GM15510 (cell line): ENCODE data around the gene LMO1.

Source experiments
- POLR2A ChIP-seq: IDR thresholded peaks from 3 replicates; pipeline ENCODE4 v1.6.1; 2011; ENCODE audit warnings: borderline replicate concordance; ENCODE audit not compliant: insufficient read length; ENCODE audit errors: extremely low read depth

LMO1 gene

GRCh38 chr11:8183111-8183510 lies 80.6 kb downstream of the LMO1 start:
- no peak for TF ChIP-seq POLR2A

- TF ChIP-seq POLR2A: no peak
Observed at GRCh38 chr11:8180469-8180868, 83.2 kb downstream of the LMO1 start.

GRCh38 chr11:8178297-8178696 lies 85.4 kb downstream of the LMO1 start:
- no peak for TF ChIP-seq POLR2A

GRCh38 chr11:8177136-8177535 lies 86.5 kb downstream of the LMO1 start:
- no peak for TF ChIP-seq POLR2A
